Stimulated activated CD4-positive, alpha-beta T cell treated with anti-CD3 and anti-CD28 coated beads, TNF-alpha, amount 100 ng/mL, for 24 hours (primary cell): ENCODE data around the gene SLC35D1.

ENCODE experiments used
- DNase-seq, 3 experiments: peaks; one replicate each; pipeline ENCODE4 v3.0.0-alpha.2; 2020; ENCODE audit warnings: low read depth in 3 of 3

Gene SLC35D1

DNA sequence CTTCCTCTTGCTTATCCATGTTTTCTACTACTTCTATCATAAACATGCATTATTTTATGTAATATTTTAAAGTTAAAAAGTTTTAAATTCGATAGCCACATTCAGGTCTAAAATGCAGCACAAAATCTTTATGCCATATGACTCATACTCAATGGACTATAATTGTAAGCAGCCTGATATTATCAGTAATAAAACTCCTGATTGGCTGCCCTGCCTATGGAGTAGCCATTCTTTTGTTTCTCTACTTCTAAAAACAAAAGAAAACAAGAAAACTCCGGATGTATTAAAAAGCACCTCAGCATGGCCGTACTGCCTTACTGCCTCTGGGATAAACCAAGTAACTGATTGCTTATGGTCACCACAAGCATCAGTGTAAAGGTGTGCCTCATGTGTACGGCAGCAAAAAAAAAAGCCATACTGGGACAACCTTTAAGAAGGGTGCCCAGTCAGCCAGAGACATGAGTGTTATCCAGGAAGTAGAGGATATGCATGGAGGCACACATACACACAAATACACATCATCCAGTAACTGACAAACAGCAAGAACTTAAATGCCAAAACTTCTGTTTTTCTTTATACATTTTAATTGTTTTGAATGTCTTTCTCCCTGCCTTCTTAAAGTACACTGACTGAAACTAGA is 9.2 kb downstream of the SLC35D1 start:
- no peak for DNase-seq

- DNase-seq = no peak
These were observed 10.6 kb downstream of the SLC35D1 start for GRCh38 chr1:67043366-67043765.

DNA sequence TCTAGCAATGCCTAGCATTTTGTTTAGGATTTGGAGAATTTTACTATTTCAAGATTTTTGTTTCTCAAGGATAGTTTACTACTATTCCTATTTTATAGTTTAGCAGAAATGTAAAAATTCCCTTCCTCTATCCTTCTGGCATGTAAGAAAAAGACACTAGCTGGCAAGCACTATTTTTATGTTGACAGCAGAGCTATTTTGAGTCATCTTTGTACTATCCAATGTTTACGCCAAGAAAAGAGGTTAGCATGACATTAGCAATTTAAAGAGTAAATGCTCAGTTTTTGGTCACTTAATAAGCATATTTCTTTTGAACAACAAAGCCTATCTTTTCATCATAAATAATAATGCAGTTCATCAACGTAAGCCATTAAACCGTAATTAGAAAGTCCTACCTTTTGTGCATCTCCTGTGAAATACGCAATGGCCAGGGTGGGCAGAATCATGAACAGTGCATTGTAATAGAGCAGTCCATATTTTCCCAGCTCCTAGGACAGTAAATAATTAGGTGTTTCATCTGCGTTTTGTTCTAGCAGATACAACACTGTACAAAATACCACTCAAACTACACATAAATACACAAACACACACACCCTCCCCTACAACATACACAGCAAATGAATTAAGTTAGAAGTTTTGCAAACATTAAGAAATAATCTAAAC is 12.0 kb downstream of the SLC35D1 start:
- DNase-seq = no peak

DNA sequence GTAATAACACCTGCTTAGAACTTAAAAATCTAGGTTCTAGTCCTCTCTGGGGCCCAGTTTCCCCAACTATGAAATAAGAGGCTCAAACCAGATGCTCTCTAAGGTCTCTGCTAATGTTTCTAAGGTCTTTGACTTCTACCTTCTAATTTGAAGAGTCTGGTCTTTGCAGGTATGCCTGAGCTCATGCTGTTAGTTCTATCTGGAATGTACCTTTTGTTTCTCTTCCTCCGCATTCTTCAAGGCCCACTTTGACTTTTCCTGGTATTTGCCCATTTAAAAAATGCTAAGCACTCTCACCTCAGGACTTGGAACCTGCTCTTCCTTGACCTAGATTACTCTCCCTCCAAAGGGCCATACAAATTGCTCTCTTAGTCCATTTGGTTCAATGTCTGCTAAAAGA is 13.5 kb downstream of the SLC35D1 start:
- no peak for DNase-seq

DNA sequence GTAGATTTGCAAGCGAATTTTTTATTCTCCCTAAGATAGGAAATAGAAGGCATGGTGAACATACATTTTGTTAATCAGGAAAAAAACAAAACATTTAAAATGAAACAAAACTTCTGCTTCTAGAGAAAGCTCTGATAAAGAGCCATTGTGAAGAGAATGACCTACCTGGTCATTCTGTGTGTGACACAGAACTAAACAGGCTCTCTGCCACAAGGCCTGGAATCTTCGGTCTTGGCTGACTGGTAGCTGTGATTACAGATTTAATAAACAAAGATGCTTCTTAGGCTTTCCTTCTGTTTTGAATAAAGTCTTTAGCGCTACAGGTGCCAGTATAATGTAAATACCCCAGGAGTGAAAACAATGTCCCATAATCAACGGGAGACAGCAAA is 22.1 kb downstream of the SLC35D1 start:
- no peak for DNase-seq

DNA sequence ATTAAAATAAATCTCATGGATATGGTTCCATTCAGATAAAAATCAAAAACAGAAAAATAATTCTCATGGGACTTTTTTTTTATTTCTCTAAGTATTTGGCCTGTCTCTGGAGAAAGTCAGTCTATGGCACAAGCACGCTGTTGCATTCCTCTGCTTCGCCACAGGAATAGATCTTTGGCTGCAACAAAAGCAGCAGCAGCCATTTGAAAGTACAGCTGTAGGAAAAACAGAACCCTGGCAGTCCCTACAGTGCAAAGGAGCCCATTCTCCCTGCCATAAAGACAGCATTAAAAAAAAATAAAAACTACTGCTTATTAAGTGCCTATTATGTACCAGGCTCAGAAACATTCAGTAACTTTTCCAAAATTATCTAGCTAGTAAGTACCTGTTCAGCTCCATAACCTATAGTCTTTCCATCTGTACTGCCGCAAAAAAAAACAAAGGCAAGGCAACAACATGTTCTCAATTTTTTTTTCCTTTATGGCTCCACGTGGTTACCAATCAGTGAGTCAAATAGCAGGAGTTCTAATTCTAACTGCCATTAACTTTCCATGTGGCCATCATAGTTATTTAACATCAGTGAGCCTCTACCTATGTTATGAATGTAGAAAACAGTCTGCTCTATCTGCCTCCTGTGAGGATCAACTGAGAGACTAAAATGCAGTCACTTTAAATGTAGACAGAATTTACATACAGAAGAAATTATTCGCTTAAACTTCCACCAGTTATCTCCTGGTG is 22.7 kb downstream of the SLC35D1 start:
- DNase-seq = no peak

GRCh38 chr1:67029472-67029871 is 24.5 kb downstream of the SLC35D1 start:
- no peak for DNase-seq

DNA sequence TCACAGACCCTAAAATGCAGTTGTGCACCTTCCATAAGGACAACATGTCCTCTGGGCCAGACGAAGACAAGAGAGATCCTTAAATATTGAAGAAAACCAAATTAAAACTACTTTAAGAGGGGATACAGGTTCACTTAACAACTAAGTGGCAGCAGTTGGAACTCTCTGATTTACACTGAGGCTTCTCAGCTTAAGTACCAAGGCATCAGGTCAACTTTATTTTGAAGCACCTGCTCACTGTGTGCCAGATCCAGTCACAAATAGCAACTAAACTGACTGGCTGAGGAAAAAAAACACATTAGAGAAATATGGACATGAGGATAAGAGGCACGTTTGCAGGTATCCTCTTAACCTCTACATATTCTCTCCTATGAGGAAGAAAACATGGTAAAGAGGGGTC is 33.2 kb downstream of the SLC35D1 start:
- DNase-seq = no peak

GRCh38 chr1:67020304-67020703 is 33.6 kb downstream of the SLC35D1 start:
- no peak for DNase-seq

- DNase-seq = no peak
These were observed 34.3 kb downstream of the SLC35D1 start for GRCh38 chr1:67019600-67020136.

GRCh38 chr1:67019121-67019520 is 34.8 kb downstream of the SLC35D1 start:
- no peak for DNase-seq

DNA sequence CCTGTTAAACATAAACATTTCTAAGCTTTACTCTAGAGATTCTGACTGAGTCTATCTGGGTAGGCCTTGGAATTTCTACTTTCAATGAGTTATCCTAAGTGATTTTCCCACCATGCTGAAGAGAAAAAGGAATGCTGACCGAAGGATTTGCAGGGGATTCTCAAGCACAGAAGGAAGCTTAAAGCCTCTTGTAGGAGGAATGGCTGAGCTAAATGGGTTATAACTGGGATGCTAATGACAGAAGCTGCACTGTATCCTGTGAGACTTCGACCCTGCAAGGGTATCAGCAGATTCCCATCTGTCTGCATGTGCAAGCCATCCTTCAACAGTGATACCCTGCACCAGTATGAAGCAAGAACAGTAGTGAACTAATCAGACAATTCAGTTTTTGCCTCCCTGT is 35.4 kb downstream of the SLC35D1 start:
- DNase-seq = no peak

DNA sequence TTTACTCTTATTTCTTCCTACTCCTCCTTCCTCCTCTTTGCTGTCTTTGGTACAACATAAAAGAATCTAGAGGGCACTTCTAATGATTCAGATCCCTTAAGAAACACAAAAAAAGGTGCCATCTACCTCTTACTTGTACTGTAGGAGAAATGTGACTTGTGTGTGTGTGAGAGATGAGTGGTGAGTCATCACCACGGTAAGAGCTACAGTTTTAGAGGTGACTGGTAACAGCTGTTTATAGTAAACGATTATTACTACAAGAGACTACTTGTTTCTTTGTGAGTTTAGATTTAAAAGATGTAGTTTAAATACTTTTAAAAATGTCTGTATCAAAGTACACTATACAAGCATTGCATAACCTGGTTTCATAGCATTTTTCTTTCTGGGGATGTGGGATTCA is 40.4 kb downstream of the SLC35D1 start:
- DNase-seq = no peak

DNA sequence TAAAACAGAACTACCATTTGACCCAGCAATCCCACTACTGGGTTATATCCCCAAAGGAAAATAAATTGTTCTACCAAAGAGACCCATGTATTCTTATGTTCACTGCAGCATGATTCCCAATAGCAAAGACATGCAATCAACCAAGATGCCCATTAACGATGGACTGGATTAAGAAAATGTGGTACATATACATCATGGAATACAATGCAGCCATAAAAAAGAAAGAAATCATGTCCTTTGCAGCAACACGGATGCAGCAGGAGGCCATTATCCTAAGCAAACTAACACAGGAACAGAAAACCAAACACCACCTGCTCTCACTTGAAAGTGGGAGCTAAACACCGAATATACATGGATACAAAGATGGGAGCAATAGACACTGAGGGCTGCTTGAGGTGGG is 44.2 kb downstream of the SLC35D1 start:
- DNase-seq = no peak

DNA sequence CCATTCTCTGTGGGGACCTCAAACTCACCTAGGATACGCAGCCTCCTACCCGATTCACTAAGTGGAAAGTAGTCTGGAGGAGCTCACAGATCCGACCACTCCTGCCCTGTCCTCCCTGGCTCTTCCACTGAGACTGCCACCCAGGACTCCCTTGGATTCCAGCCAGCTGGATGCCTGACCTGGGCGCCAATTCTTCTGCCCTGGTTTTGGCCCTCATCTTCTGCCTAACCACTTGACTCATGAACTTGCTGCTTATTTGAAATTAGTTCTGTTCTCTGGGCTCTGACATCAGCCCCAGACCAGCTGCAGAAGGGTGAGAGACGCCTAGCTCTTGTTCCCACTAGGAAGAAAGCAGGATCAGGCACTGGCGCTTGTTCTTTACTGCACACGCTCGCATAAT is 48.9 kb downstream of the SLC35D1 start:
- DNase-seq = no peak

DNA sequence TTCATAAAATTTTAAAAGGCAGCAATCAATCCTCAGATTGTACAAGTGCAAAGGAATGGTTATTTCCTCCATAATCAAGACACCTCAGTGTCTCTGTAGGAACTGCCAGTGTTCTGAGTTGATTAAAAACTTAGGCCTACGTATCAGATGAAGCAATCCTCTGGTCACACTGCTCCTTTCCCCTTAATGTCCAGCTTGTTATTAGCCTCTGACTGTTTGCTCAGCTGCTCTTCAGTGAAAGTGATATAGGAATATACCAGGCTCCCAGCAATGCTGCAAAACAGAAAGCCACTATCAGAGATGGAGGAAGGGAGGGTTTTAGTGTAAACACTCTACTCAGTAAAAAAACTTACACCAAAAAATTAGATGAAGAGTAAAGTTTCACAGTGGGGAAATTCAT is 49.8 kb downstream of the SLC35D1 start:
- DNase-seq = no peak

- no peak for DNase-seq
These were observed 52.1 kb downstream of the SLC35D1 start for GRCh38 chr1:67001682-67002425.

GRCh38 chr1:66999640-67000400 is 54.1 kb downstream of the SLC35D1 start:
- DNase-seq = no peak

DNA sequence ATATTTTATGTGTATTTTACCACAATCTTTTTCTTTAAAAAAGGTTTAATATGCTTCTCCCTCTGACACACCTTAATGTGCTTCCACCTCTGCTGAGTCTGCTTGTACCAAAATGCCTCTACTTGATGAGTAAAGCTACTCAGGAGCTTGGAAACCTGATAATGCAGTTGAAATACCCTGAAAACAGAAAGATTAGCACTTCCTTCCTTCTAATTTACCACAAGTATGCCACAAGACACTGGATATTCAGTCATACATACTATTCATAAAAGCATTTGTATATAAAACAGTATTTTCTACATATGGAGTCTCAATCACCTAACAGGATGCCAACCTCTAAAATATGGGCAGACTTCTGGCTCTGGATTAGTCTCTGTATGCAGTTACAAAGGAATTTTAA is 55.0 kb downstream of the SLC35D1 start:
- no peak for DNase-seq

DNA sequence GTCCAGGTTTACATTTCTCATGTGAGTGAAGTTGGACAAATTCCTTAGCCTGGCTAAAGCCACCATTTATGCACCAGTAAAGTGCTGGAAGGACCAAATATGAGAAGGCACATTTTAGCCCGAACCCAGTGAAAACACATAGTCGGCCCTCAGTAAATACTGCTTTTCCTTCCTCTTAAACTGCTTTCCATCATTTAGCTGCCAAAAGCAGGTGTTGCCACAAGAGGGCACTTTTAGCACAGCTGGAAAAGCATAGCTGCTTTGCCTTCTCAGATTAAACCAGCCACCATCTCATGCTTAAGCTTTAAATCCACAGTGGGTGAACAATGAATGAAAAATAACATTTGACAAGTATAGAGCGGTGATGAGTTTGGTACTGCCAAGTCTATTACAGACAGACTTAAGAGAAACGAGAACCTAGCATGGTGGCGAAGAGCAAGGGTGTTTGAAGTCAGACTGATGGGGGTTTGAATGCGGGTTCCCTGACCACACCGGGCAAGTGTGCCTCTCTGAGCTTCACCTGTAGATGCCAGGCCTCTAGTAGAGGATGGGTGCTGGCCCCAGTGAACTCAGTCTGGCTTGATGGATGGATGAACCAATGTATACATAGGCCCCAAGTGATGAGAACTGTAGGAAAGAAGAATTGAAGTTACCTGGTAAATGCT is 57.8 kb downstream of the SLC35D1 start:
- DNase-seq = peak; percentile 34 to 44 (median 37)

DNA sequence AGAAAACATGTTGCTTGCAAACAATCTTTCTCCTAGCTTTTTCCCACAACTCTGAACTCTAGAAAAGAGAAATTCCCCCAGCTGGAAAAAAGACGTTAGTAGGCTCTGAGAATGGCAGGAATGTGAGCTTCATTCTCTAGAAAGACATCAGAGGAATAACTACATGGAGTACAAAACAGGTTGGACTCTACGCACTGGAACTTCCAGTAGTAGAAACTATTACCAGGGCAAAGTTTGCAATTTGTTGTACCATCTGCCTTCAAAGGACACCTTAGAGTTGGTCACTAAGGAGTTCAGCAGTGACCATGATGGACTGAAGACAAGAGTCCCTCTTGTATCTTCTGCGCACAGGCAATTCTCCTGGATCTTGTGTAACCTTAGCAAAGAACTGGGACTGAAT is 60.9 kb downstream of the SLC35D1 start:
- no peak for DNase-seq
